Measurements from ENCODE around the gene H1-8.

Gene H1-8

GRCh38 chr3:129558081-129558771 lies 15.3 kb downstream of the H1-8 start (continued):
- TF ChIP-seq ZNF777 (tag by site-specific recombination; IDR thresholded peaks at IDR 0.05; ENCODE audit: borderline replicate concordance): no peak
- TF ChIP-seq ZNF350 (tag by site-specific recombination; IDR thresholded peaks at IDR 0.05): no peak

- no peaks in the 10 kb centered on the region for H3K4me1 ChIP-seq (ENCODE audit: control insufficient read depth, insufficient read depth, low read length)
- POLR2A ChIA-PET: no interaction called here
- no peak overlapping the region for H3K27ac ChIP-seq (ENCODE audit: extremely low read depth, low read depth, low read length)
- no peak overlapping the region for H3K4me3 ChIP-seq (ENCODE audit: low read depth, low read length)
- H3K9me3 ChIP-seq (ENCODE audit: control insufficient read depth, insufficient read depth, low read depth, low read length): no peaks in the 10 kb centered on the region
- no peak for TF ChIP-seq ZNF404 (tag by site-specific recombination; IDR thresholded peaks at IDR 0.05)
- no peak for TF ChIP-seq ZNF48 (tag by site-specific recombination; IDR thresholded peaks at IDR 0.05)
- TF ChIP-seq ZNF768 (tag by site-specific recombination; IDR thresholded peaks at IDR 0.05): peak; percentile 38; the same call in 1 of the 2 replicates
- no peak for TF ChIP-seq ZNF571 (tag by site-specific recombination; IDR thresholded peaks at IDR 0.05)
- TF ChIP-seq ZNF302 (tag by site-specific recombination; IDR thresholded peaks at IDR 0.05; ENCODE audit: low read depth): no peak
- no peak for TF ChIP-seq ZNF155 (tag by site-specific recombination; IDR thresholded peaks at IDR 0.05)
- TF ChIP-seq GLIS1 (tag by site-specific recombination; IDR thresholded peaks at IDR 0.05): peak; percentile 52
- TF ChIP-seq ZBTB1 (tag by site-specific recombination; IDR thresholded peaks at IDR 0.05): no peak
- no peak for TF ChIP-seq ZNF639 (tag by site-specific recombination; IDR thresholded peaks at IDR 0.05)
- no peak for TF ChIP-seq ZNF280C (tag by site-specific recombination; IDR thresholded peaks at IDR 0.05)
- CTCF ChIA-PET: interaction anchor here (0.5 kb wide), 1 partner anchor 53 kb away, joined by 3 read pairs; no protein-coding TSS in a partner anchor
- peaks cover 0 to 53% of the 10 kb centered on the region in 2 experiments; a peak in 2 of 3 replicates for H3K36me3 ChIP-seq (ENCODE audit: control insufficient read depth in 2 of 2, insufficient read depth in 1 of 2, low read length in 2 of 2)
Observed at GRCh38 chr3:129558772-129559564, 16.0 kb downstream of the H1-8 start.

- H3K9me3 ChIP-seq (ENCODE audit: control insufficient read depth, insufficient read depth, low read depth, low read length): no peaks in the 10 kb centered on the region
- ChIA-PET POLR2A (no interaction called here), CTCF (no interaction called here)
- TF ChIP-seq SCRT2 (tag by site-specific recombination; IDR thresholded peaks at IDR 0.05) (peak; percentile 78), ZNF157 (tag by site-specific recombination; IDR thresholded peaks at IDR 0.05) (no peak)
- H3K4me1 ChIP-seq (ENCODE audit: control insufficient read depth, insufficient read depth, low read length): no peaks in the 10 kb centered on the region
- H3K27ac ChIP-seq (ENCODE audit: extremely low read depth, low read depth, low read length): no peak overlapping the region
- no peak overlapping the region for H3K4me3 ChIP-seq (ENCODE audit: low read depth, low read length)
- H3K36me3 ChIP-seq (ENCODE audit: control insufficient read depth in 2 of 2, insufficient read depth in 1 of 2, low read length in 2 of 2): peaks cover 0 to 53% of the 10 kb centered on the region in 2 experiments; a peak in 2 of 3 replicates
Observed at GRCh38 chr3:129559565-129560079, 16.6 kb downstream of the H1-8 start.

DNA sequence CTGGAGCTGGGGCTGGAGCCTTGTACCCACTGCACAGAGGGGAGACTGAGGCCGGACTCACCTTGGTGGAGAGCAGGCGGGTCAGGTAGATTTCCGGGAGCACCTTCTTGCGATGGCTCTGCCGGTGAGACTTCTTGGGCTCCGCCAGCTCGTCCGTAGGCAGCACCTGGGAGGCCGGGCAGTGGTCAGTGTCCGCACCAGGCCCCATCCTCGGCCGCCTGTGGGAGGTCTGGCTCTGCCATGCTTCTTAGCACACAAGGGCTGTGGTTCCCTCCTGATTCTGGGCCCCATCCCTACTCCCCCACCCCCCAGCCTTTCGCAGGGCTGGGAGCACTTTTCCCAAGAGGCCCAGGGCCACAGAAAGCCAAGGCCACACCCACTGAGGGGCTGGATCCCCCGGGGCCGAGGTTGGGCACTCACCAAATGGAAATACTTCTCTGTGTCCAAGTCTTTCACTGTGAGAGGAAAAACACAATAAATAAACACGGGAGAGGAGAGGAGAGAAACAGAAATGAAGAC lies 17.4 kb downstream of the H1-8 start:
- CTCF ChIA-PET: interaction anchor here (0.6 kb wide), 1 partner anchor 432 kb away, joined by 3 read pairs; no protein-coding TSS in a partner anchor
- no peak overlapping the region for H3K27ac ChIP-seq (ENCODE audit: extremely low read depth, low read depth, low read length)
- TF ChIP-seq ZBTB8A (tag by site-specific recombination; IDR thresholded peaks at IDR 0.05) (peak; percentile 63), KLF7 (tag by site-specific recombination; IDR thresholded peaks at IDR 0.05; ENCODE audit: borderline replicate concordance) (no peak)
- H3K4me1 ChIP-seq (ENCODE audit: control insufficient read depth, insufficient read depth, low read length): no peaks in the 10 kb centered on the region
- peaks cover 0 to 56% of the 10 kb centered on the region in 2 experiments; a peak in 2 of 3 replicates for H3K36me3 ChIP-seq (ENCODE audit: control insufficient read depth in 2 of 2, insufficient read depth in 1 of 2, low read length in 2 of 2)
- H3K9me3 ChIP-seq (ENCODE audit: control insufficient read depth, insufficient read depth, low read depth, low read length): no peaks in the 10 kb centered on the region
- H3K4me3 ChIP-seq (ENCODE audit: low read depth, low read length): no peak overlapping the region
- POLR2A ChIA-PET: no interaction called here
